Cardiac atrium fibroblast (primary cell): Measurements from ENCODE around the gene AKR7A3. TPM values are rescaled to one million over a fixed set of nuclear protein-coding genes. Genes with fewer than 3 reads are reported as not detected.

Experiments
- total RNA-seq: library from RNA; depleted of rRNA; stranded (reverse); fragments of >200 nt; gene quantifications from 2 replicates; pipeline ENCODE4 v1.2.3, GENCODE V29; 2015

Gene AKR7A3
- total RNA-seq, result 0.54 TPM in 1 of 2 replicates, not detected in the other

DNA sequence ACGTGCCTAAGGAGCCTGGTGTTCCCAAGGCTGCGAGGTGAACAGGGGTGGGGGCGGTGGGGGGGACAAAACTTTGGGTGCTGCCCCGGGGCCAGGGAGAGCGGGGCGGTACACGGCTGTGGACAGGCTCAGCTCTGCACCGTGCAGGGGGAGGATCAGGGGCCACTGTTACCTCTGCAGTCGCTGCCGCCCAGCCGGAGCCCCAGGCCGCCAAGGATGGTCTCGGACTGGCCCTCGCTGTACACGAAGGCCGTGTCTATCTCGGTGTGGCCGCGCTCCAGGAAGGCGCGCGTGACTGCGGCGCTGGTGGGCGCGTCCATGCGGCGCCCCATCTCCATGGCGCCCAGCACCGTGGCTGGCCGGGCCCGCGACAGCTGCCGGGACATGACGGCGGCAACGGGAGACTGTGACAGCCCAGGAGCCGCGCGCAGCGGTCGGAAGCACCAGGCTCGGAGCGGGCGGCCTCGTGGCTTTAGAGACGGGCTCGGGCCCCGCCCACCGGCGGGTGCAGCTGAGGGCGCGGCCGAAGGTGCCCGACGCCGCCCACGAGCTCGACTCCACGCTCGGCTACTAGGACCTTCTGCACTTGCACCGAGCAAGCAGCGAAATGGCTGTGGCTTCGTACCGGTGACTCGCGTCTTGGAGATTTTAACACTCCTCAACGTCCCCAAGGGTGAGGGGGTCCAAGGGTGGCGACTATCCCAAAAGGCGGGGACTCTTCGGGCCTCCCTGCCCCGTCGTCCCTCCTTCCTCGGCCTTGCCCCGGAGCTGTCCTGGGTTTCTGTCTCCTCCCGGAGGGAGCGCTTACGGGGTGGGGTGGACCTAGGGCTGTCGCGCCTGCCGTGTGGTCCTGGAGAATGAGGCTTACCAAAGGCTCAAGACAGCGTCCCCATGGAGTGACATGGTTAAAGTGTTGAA, at the start of gene AKR7A3:
Gene AKR7A3, minus strand, starts transcription at position 447 of the 918 bp plus-strand sequence. Its CDS starts 61 bp downstream, at position 386.

DNA sequence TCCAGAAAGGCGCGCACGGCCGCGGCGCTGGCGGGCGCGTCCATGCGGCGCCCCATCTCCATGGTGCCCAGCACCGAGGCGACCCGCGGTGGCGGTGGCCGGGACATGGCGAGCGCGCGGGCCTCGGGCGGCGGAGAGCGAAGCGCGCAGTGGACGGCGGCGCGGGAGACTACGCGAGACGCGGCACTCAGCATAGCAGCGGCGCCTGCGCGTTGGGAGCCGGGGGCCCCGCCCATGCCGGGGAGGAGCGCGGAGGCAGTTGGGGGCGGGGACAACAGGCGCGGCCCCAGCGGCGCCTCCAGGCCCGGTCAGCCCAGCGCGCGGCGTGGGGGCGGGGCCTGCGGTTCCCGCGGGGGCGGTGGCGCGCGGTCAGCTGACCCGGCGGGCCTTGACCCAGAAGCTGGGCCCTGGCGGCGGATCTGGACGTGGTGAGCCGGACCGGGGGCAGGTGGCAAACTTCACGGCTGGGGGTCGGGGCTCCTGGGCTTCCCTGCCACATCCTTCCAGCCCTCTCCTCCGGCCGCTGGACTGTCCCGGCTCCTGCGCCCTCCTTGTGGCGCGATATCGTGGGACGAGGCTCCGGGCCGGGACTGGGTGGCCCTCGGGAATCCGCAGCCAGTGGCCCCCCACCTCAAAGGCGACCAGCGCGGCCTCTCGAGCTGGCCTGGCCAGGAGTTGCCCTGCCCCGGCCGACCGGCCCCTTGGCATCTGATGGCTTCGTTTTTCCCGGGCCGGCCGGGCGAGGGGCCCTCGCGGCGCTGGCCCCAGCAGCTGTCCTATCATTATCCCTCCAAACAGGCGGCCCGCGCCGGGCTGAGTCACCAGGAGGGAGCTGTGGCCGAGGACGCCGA, 23.6 kb upstream of the AKR7A3 start, which contains the start of the genes AKR7A2 and SLC66A1:
Gene AKR7A2, minus strand, starts transcription at position 214 of the 851 bp plus-strand sequence. Its CDS starts 20 bp downstream, at position 194.
Gene SLC66A1, plus strand, starts transcription at position 396 of the 851 bp plus-strand sequence. CDS start 5,352 bp downstream, outside the sequence.

DNA sequence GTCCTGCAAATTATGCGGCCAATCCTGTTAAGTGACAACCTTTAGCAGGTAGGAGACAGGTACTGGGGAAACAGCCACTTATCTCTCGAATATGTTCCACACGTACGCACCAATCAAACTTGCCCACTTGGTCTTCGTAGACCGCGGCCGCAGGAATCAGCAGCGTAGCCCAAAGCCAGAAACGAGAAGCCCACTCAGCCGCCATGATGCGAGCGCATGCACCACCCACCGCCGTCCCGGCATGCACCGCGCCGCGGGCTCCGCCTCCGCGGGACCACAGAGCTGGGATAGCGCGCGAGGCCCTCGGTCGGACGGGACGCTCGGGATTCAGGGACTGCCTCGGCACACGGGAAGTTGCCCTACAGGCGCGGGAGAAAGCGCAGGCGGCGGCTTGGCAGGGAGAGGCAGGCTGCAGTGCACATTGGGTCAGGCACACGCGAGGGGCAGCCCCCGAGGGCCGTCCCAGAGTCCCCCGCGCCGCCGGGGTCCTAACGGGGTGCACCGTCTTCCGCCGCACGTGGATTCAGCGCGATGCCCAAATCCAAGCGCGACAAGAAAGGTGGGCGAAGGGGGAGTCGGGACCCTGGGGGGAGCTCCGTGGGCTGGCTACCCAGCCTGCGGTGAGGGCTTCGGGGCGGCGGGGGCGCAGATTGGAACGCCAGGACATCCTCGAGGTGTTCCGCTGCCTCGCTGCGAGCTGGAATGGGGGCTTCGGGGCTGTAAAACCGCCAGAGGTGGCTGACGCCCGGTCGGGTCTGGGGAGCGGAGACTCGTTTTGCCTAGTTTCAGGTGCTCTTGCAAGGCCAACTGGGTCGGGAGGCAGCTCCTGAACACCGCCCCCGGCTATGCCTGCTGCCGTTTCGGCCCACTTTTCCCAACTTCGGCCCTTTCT, 37.0 kb downstream of the AKR7A3 start, which contains the start of the genes EMC1 and MRTO4:
Gene EMC1, minus strand, starts transcription at position 220 of the 892 bp plus-strand sequence. Its CDS starts 15 bp downstream, at position 205.
Gene MRTO4, plus strand, starts transcription at position 501 of the 892 bp plus-strand sequence. Its CDS starts 31 bp downstream, at position 532.

Other genes with a start within 250 kb of the AKR7A3 start
- gene UBR4, start 78.5 kb downstream of the AKR7A3 start, total RNA-seq, result 40.8 and 74.0 TPM in 2 replicates
- gene EMC1, start 37.2 kb downstream of the AKR7A3 start, total RNA-seq, result 64.8 and 89.4 TPM in 2 replicates
- gene MRTO4, start 37.0 kb downstream of the AKR7A3 start, total RNA-seq, result 27.1 and 28.0 TPM in 2 replicates
- gene AKR7A2, start 23.4 kb upstream of the AKR7A3 start, total RNA-seq, result 106 and 107 TPM in 2 replicates
- 13.9 and 20.9 TPM in 2 replicates for gene SLC66A1, start 23.6 kb upstream of the AKR7A3 start, total RNA-seq
- gene CAPZB, start 196.8 kb upstream of the AKR7A3 start, total RNA-seq, result 117 and 120 TPM in 2 replicates